ENCODE data around the gene PAQR4. TPM values are rescaled to one million over a fixed set of nuclear protein-coding genes. Genes with fewer than 3 reads are reported as not detected.

PAQR4 gene
- polyA plus RNA-seq, 1 of the 3 experiments (the other 2 are of a cell fraction) = 8.8 TPM

- TF ChIP-seq TCF12 (IDR thresholded peaks at IDR 0.05) = no peak
- TF ChIP-seq NFIC (IDR thresholded peaks at IDR 0.05; ENCODE audit: borderline replicate concordance) = no peak
- TF ChIP-seq RAD21 (IDR thresholded peaks at IDR 0.05; ENCODE audit: low read length) = no peak
- TF ChIP-seq RXRA (IDR thresholded peaks at IDR 0.05; ENCODE audit: borderline replicate concordance, low read depth) = no peak
- no peak for TF ChIP-seq GABPA (IDR thresholded peaks at IDR 0.05; ENCODE audit: low read depth)
- TF ChIP-seq SIN3A (IDR thresholded peaks at IDR 0.05; ENCODE audit: borderline replicate concordance, low read depth, low read length) = no peak
- no peak for TF ChIP-seq CTCF (IDR thresholded peaks at IDR 0.05)
- no peak for TF ChIP-seq CHD2 (IDR thresholded peaks at IDR 0.05; ENCODE audit: low read length, partially characterized antibody)
Observed at GRCh38 chr16:2950353-2950724, 18.8 kb upstream of the PAQR4 start (continued).

- Histone ChIP-seq H3K9ac (no peak overlapping the region), H3F3A (replicated peaks; ENCODE audit: insufficient read depth) (no peaks in the 10 kb centered on the region), H3K4me1 (ENCODE audit: control insufficient read depth in 1 of 2, insufficient read depth in 2 of 2, low read depth in 1 of 2, low read length in 1 of 2) (no peaks in the 10 kb centered on the region), H2AFZ (ENCODE audit: low read depth) (no peak overlapping the region), H3K79me2 (ENCODE audit: insufficient read depth) (no peaks in the 10 kb centered on the region), H4K20me1 (ENCODE audit: insufficient read depth) (no peaks in the 10 kb centered on the region), H3K4me3 (ENCODE audit: low read depth in 2 of 2, low read length in 1 of 2) (no peak overlapping the region), H3K27ac (ENCODE audit: low read depth in 2 of 2, low read length in 1 of 2) (no peak overlapping the region), H3K27me3 (ENCODE audit: insufficient read depth) (no peaks in the 10 kb centered on the region; the same call in 1 of the 2 replicates), H3K9me3 (no peaks in the 10 kb centered on the region), H3K9me2 (no peaks in the 10 kb centered on the region), H3K36me3 (replicated peaks in 1 of 2; ENCODE audit: control insufficient read depth in 1 of 2, insufficient read depth in 2 of 2, low read length in 1 of 2) (peaks cover 0 to 10% of the 10 kb centered on the region in 2 experiments), H3K4me2 (no peak overlapping the region)
- 83% methylated on average over 6 of the region's 16 CpGs for WGBS (ENCODE audit: low lambda C conversion rate)
- no peak for TF ChIP-seq EZH2phosphoT487 (IDR thresholded peaks at IDR 0.05; ENCODE audit: borderline replicate concordance, low read depth)
- TF ChIP-seq REST (IDR thresholded peaks at IDR 0.05; ENCODE audit: low read depth, low read length) = no peak
- no peak for TF ChIP-seq SIN3A (IDR thresholded peaks at IDR 0.05; ENCODE audit: borderline replicate concordance, low read depth, low read length)
- TF ChIP-seq MEF2A (IDR thresholded peaks at IDR 0.05; ENCODE audit: borderline replicate concordance, low read depth) = no peak
- no peak for TF ChIP-seq TCF12 (IDR thresholded peaks at IDR 0.05)
- TF ChIP-seq NRF1 (IDR thresholded peaks at IDR 0.05; ENCODE audit: low read depth, low read length) = no peak
- TF ChIP-seq SMC3 (IDR thresholded peaks at IDR 0.05; ENCODE audit: low read depth, low read length) = no peak
- no peak for TF ChIP-seq RFX5 (IDR thresholded peaks at IDR 0.05; ENCODE audit: low read length)
- no peak for TF ChIP-seq TAF1 (IDR thresholded peaks at IDR 0.05; ENCODE audit: borderline replicate concordance, low read depth, low read length)
- no peak for TF ChIP-seq JUND (IDR thresholded peaks at IDR 0.05)
- no peak for TF ChIP-seq FOSL2 (IDR thresholded peaks at IDR 0.05; ENCODE audit: borderline replicate concordance, low read depth)
- no peak for TF ChIP-seq EP300 (IDR thresholded peaks at IDR 0.05; ENCODE audit: borderline replicate concordance in 1 of 2, low read depth in 1 of 2, low read length in 1 of 2)
- no peak for TF ChIP-seq MXI1 (IDR thresholded peaks at IDR 0.05; ENCODE audit: low read depth, low read length)
- TF ChIP-seq CHD2 (IDR thresholded peaks at IDR 0.05; ENCODE audit: low read length, partially characterized antibody) = no peak
- TF ChIP-seq POLR2AphosphoS5 (IDR thresholded peaks at IDR 0.05; ENCODE audit: low read depth, low read length) = no peak
- no peak for TF ChIP-seq PBX3 (IDR thresholded peaks at IDR 0.05)
- TF ChIP-seq FOXM1 (IDR thresholded peaks at IDR 0.05; ENCODE audit: low read depth) = no peak
- TF ChIP-seq IRF3 (IDR thresholded peaks at IDR 0.05; ENCODE audit: low read depth, low read length) = no peak
- TF ChIP-seq MAX (IDR thresholded peaks at IDR 0.05; ENCODE audit: low read depth) = no peak
- no peak for TF ChIP-seq USF1 (IDR thresholded peaks at IDR 0.05; ENCODE audit: borderline replicate concordance, low read depth)
- ChIA-PET CTCF (interaction anchor here (0.5 to 1.9 kb wide), 3 partner anchors 12 to 174 kb away, joined by 3 to 8 read pairs (median 7); no protein-coding TSS in a partner anchor), POLR2A (no interaction called here)
- no peak for DNase-seq
Observed at GRCh38 chr16:2950773-2951172, 18.4 kb upstream of the PAQR4 start.

Measured in SK-N-SH (cell line).